Loucy (cell line): ENCODE measurements around the gene RHBDL3.

ENCODE experiments used
- CTCF ChIP-seq: fragments of 200-600 bp; sonication (generic); conservative IDR thresholded peaks from 2 replicates; pipeline ENCODE4 v1.5.1; 2014; ENCODE audit warnings: mild to moderate bottlenecking, antibody characterized with exemption, low read length
- EZH2phosphoT487 ChIP-seq: fragments of 200-600 bp; IDR thresholded peaks from 2 replicates; pipeline ENCODE4 v1.6.1; 2018; ENCODE audit warnings: antibody characterized with exemption, mild to moderate bottlenecking, moderate library complexity, borderline replicate concordance

GRCh38 chr17:32335687-32336086 is 70.1 kb downstream of the RHBDL3 start:
- TF ChIP-seq CTCF (no peak), EZH2phosphoT487 (no peak)
